ENCODE results near the gene VSIG10L2.

GRCh38 chr11:125941619-125942611, 3.9 kb upstream of the VSIG10L2 start:
- TF ChIP-seq CTCF (IDR thresholded peaks at IDR 0.05) (peak in 5 of 6 experiments; percentile 44 to 60 (median 54)), POLR2A (IDR thresholded peaks at IDR 0.05) (no peak)

Data from esophagus squamous epithelium (tissue), 4 donors.